PC-3 (cell line): ENCODE measurements around the gene PTTG2.

ENCODE experiments used
- EZH2 ChIP-seq: fragments of 300-600 bp; sonication (generic); IDR thresholded peaks from one replicate; pipeline ENCODE4 v1.6.1; 2017; ENCODE audit warnings: antibody characterized with exemption, mild to moderate bottlenecking, low read length; ENCODE audit not compliant: unreplicated experiment
- EZH2phosphoT487 ChIP-seq: fragments of 300-600 bp; sonication (generic); IDR thresholded peaks from 2 replicates; pipeline ENCODE4 v1.6.1; 2018; ENCODE audit warnings: mild to moderate bottlenecking, antibody characterized with exemption, low read length, borderline replicate concordance
- TF ChIP-seq, protein P1 (sequence below): fragments of 300-600 bp; sonication (generic); conservative IDR thresholded peaks from 2 replicates; pipeline ENCODE4 v1.5.1; 2017; ENCODE audit warnings: antibody characterized with exemption, low read depth, mild to moderate bottlenecking, low read length

DNA sequence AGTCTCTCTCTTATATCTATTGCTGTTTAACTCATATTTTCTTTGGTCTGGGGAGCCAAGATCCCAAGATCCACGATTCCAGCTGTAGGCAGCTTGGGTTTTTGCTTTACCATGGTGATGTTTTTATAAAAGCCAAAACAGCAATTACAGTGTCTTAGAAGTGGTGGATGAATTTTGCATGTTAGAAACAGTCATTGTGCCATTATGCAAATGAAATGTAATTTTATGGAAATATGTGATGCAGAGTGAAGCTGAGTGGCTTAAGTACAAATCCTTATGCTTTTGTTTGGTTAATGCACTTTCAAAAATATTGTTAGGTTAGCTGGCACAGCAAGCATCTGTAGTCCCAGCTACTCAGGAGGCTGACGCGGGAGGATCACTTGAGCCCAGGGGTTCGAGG, 32.8 kb upstream of the PTTG2 start:
- TF ChIP-seq, protein P1, sequence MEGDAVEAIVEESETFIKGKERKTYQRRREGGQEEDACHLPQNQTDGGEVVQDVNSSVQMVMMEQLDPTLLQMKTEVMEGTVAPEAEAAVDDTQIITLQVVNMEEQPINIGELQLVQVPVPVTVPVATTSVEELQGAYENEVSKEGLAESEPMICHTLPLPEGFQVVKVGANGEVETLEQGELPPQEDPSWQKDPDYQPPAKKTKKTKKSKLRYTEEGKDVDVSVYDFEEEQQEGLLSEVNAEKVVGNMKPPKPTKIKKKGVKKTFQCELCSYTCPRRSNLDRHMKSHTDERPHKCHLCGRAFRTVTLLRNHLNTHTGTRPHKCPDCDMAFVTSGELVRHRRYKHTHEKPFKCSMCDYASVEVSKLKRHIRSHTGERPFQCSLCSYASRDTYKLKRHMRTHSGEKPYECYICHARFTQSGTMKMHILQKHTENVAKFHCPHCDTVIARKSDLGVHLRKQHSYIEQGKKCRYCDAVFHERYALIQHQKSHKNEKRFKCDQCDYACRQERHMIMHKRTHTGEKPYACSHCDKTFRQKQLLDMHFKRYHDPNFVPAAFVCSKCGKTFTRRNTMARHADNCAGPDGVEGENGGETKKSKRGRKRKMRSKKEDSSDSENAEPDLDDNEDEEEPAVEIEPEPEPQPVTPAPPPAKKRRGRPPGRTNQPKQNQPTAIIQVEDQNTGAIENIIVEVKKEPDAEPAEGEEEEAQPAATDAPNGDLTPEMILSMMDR: no peak
- TF ChIP-seq EZH2: no peak
- no peak for TF ChIP-seq EZH2phosphoT487
